SK-N-SH (cell line): ENCODE results near the gene HOXB6.

ENCODE experiments used
- CTCF ChIP-seq: fragments of 200-600 bp; sonication (generic); IDR thresholded peaks from 2 replicates; pipeline ENCODE4 v1.6.1; 2017; ENCODE audit warnings: antibody characterized with exemption, mild to moderate bottlenecking, moderate library complexity
- USF2 ChIP-seq: fragments of 150-350 bp; IDR thresholded peaks from 2 replicates; pipeline ENCODE4 v1.6.1; 2017; ENCODE audit warnings: antibody characterized with exemption, low read length, low read depth, borderline replicate concordance

- TF ChIP-seq CTCF (no peak), USF2 (no peak)
Measured at GRCh38 chr17:48583708-48584222, 21.0 kb downstream of the HOXB6 start.
